Tibial nerve (tissue), 3 donors: ENCODE measurements around the gene SUMO3.

ENCODE experiments used
- CTCF ChIP-seq, 5 experiments: fragments of 200-600 bp in 3 of 5; fragments of 450-650 bp in 2 of 5; sonication (generic) in 3 of 5; IDR thresholded peaks; one replicate each; pipeline ENCODE4 v1.5.1; 2016 to 2019; ENCODE audit warnings: antibody characterized with exemption in 5 of 5, mild to moderate bottlenecking in 3 of 5, moderate library complexity in 2 of 5
- POLR2A ChIP-seq, 2 donors: fragments of 450-650 bp; IDR thresholded peaks; one replicate each; pipeline ENCODE4 v1.6.1; 2017; ENCODE audit warnings: antibody characterized with exemption in 2 of 2, mild to moderate bottlenecking in 2 of 2, moderate library complexity in 2 of 2

GRCh38 chr21:44791993-44792392 lies 25.9 kb downstream of the SUMO3 start:
- no peak for TF ChIP-seq POLR2A (IDR thresholded peaks at IDR 0.05)
- TF ChIP-seq CTCF (IDR thresholded peaks at IDR 0.05): no peak
